Middle frontal gyrus (tissue), 1 donor: ENCODE data around the gene KMT2B.

ENCODE experiments used
- DNase-seq: peaks from one replicate; pipeline ENCODE4 v3.0.0-alpha.2; 2015; ENCODE audit warnings: low spot score; ENCODE audit errors: extremely low spot score

Gene KMT2B

DNA sequence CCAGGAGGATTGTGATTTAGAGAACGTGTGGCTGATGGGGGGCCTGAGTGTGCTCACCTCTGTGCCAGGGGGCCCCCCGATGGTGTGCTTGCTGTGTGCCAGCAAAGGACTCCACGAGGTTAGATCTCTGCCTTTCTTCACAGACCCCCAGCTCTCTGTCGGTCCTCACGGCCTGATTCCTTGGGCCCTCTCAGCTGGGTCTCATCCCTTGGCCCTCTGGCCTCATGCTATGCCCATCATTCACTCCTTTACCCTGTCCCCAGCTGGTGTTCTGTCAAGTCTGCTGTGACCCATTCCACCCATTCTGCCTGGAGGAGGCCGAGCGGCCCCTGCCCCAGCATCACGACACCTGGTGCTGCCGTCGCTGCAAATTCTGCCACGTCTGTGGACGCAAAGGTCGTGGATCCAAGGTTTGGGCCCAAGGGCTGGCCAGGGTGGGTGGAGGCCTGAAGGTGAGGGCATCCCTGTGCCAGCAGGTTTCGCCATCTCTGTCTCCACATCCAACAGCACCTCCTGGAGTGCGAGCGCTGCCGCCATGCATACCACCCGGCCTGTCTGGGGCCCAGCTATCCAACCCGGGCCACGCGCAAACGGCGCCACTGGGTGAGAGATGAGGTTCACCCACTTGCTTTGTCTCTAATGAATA lies 7.5 kb downstream of the KMT2B start:
- no peak for DNase-seq

DNA sequence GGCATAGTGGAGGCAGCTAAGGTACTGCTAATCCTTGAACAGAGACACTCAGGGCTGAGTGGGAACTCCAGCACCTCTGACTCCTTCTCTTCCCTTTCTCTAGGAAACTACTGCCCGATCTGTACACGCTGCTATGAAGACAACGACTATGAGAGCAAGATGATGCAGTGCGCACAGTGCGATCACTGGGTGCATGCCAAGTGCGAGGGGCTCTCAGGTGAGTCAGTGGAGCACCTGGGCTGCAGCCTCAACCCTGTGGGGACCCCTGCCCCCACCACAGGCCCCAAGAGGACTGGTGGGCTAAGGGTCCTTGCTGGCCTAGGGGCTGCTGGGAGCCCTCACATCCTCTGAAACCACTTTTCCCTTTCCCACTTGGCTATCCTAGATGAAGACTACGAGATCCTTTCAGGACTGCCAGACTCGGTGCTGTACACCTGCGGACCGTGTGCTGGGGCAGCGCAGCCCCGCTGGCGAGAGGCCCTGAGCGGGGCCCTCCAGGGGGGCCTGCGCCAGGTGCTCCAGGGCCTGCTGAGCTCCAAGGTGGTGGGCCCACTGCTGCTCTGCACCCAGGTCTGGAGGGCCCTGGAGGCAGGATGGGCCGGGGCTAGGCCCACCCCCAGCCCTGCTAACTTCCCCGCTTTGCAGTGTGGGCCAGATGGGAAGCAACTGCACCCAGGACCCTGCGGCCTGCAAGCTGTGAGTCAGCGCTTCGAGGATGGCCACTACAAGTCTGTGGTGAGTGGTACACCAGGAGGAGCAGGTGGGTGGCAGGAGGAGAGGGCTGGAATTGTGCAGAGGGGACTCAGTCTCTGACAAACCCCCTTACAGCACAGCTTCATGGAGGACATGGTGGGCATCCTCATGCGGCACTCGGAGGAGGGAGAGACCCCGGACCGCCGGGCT lies 9.5 kb downstream of the KMT2B start:
- DNase-seq = no peak

DNA sequence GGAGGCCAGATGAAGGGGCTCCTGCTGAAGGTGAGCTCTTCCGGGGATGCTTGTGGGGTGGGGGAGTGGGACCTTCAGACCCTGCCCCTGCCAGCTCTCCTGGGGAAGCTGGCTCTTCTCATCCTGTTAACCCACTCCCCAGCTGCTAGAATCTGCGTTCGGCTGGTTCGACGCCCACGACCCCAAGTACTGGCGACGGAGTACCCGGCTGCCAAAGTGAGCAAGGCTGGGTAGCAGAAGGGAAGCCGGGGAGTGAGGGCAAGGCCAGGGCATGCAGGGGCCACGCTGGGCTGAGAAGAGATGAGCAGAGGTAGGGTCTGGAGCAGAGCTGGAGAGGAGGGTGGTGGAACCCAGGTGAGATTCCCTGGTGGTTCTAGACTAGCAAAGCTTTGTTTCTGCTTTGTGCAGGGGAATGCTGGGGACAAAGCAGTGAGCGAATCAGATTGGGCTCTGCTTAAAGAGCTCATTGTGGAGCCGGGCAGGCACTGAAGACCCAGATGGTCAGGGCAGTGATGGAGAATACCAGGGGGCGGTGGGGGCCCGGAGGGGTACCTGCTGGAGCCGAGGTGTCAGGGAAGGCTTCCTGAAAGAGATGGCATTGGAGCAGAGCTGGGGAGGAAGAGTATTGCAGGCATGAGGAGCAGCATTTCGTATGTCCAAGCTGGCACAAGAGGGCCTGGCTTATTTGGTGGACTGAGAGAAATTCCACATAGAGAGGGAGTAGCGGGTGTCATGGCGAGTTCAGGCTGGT lies 10.3 kb downstream of the KMT2B start:
- no peak for DNase-seq

DNA sequence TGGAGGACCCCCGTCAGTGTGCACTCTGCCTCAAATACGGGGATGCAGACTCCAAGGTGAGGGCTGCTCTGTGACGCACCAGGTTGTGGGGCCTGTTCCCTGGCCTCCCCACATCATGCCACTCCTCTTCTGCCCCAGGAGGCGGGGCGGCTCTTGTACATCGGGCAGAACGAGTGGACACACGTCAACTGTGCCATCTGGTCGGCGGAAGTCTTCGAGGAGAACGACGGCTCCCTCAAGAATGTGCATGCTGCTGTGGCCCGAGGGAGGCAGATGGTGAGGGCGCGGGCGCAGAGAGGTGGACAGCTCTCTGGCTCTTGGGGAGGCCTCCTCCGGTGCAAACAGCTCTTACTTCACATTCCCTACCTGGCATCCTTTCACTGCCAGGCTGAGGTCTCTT lies 11.2 kb downstream of the KMT2B start:
- no peak for DNase-seq

DNA sequence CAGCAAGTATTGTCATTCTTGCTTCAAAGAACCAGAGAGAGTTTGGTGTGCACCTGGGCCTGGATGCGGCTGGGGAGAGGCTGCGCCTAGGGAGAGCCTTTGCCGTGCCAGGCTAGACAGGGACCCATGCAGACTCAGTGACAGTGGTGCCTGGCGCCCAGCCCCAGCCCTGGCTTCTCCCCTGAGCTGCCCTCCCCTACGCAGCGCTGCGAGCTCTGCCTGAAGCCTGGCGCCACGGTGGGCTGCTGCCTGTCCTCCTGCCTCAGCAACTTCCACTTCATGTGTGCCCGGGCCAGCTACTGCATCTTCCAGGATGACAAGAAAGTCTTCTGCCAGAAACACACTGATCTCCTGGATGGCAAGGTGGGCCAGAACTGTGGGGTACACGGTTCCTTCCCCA lies 12.0 kb downstream of the KMT2B start:
- DNase-seq = no peak

DNA sequence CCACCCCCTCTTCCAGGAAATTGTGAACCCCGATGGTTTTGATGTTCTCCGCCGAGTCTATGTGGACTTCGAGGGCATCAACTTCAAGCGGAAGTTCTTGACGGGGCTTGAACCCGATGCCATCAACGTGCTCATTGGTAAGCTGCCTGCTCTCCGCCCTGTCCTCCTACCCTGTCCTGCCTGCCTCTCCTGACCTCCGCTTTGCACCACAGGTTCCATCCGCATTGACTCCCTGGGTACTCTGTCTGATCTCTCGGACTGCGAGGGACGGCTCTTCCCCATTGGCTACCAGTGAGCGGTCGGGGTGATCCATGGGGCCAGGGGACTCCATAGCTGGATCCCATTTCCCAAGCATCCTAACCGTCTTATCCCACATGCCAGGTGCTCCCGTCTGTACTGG lies 12.5 kb downstream of the KMT2B start:
- DNase-seq = no peak

DNA sequence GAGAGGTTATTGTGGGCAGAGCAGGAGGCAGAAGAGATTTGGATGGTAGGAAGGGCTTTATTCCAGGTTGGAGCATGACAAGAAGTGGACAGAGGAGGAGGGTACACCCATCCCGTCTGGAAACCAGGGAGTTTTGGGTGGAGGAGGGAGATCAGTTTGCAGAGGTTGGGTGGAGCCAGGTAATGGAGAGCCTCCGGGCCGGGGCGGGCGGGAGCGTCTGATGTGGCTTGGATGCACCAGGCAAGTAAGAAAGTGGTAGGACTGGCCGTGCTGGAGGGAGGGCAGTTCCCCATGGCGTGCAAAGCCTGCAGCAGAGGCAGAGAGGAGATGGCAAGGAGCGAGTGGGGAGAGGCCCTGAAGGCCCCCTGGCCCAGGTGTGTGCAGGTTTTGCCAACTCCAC lies 13.6 kb downstream of the KMT2B start:
- DNase-seq = no peak

DNA sequence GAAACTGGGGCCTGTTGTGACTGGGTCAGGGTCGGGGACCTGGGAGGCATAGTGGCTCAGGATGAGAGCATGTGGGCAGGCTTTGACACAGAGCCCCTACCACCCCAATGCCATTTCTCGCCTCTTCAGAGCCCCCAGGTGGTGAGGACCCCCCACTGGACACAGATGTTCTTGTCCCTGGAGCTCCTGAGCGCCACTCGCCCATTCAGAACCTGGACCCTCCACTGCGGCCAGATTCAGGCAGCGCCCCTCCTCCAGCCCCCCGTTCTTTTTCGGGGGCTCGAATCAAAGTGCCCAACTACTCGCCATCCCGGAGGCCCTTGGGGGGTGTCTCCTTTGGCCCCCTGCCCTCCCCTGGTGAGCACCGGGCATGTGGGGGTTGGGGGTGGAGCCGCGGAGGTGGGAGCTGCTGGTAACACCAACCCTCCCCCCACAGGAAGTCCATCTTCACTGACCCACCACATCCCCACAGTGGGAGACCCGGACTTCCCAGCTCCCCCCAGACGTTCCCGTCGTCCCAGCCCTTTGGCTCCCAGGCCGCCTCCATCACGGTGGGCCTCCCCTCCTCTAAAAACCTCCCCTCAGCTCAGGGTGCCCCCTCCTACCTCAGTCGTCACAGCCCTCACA lies 14.1 kb downstream of the KMT2B start:
- no peak for DNase-seq

DNA sequence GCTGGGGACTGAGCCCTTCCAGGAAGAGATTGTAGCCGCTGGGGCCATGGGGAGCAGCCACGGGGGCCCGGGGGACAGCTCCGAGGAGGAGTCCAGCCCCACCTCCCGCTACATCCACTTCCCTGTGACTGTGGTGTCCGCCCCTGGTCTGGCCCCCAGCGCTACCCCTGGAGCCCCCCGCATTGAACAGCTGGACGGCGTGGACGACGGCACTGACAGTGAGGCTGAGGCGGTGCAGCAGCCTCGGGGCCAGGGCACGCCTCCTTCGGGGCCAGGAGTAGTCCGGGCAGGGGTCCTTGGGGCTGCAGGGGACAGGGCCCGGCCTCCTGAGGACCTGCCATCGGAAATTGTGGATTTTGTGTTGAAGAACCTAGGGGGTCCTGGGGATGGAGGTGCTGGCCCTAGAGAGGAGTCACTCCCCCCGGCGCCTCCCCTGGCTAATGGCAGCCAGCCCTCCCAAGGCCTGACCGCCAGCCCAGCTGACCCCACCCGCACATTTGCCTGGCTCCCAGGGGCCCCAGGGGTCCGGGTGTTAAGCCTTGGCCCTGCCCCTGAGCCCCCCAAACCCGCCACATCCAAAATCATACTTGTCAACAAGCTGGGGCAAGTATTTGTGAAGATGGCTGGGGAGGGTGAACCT lies 14.9 kb downstream of the KMT2B start:
- no peak for DNase-seq

DNA sequence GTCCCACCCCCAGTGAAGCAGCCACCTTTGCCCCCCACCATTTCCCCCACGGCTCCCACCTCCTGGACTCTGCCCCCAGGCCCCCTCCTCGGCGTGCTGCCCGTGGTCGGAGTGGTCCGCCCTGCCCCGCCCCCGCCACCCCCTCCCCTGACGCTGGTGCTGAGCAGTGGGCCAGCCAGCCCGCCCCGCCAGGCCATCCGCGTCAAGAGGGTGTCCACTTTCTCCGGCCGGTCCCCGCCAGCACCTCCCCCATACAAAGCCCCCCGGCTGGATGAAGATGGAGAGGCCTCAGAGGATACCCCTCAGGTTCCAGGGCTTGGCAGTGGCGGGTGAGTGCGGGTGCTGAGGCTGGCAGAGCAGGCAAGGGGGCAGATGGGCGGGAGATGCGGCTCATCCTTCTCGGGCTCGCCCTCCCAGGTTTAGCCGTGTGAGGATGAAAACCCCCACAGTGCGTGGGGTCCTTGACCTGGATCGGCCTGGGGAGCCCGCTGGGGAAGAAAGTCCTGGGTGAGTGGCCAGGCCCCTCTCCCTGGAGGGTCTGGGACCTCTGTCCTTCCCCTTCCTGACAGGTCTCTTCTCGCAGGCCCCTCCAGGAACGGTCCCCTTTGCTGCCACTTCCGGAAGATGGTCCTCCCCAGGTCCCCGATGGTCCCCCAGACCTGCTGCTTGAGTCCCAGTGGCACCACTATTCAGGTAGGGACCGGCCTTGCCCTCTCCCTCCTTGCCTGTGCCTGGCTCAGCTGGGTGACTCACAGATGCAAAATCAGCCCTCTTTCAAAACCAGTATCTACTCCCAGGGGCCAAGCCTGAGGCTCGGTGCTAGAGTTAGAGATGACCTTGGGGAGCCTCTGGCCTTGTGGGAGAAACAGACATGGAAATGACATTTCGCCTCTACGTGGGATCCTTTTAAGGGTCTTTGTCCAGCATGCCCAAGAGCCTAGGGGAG lies 15.7 kb downstream of the KMT2B start:
- no peak for DNase-seq

DNA sequence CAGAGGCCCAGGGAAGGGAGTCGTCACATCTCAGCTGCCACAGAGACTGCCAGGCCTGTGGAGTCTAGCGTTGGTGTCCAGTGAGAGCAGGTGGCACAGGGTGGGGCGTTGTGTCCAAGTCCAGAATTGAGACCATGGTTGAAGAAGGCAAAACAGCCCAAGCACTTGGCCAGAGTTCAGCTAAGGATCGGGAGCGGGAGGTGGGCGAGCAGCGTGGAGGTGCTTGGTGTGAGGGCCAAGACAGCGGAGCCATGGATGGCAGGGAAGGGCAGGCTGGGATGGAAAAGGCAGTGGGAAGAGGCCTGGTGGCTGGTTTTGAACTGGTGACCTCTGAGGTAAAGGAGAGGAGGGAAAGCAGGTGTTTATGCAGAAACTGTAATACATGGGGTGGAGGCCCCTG lies 16.5 kb downstream of the KMT2B start:
- DNase-seq = no peak

DNA sequence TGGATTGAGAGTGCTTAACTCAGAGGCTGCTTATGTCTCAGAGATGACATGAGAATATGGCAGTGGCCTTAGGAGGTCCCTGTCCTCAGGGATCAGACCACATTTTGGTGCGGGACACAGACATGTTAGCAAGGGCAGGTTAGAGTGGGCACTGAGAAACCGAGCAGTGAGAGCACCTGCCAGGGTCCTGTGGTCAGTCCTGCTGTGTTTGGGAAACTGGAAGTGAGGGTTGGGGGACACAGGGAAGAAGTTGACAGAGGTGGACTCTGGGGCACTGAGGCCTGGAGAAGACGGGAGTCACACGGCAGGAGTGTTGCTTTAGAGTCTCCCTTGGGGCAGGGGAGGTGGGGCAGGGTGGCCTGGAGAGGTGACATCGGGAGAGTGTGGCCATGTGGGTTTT lies 17.1 kb downstream of the KMT2B start:
- no peak for DNase-seq

DNA sequence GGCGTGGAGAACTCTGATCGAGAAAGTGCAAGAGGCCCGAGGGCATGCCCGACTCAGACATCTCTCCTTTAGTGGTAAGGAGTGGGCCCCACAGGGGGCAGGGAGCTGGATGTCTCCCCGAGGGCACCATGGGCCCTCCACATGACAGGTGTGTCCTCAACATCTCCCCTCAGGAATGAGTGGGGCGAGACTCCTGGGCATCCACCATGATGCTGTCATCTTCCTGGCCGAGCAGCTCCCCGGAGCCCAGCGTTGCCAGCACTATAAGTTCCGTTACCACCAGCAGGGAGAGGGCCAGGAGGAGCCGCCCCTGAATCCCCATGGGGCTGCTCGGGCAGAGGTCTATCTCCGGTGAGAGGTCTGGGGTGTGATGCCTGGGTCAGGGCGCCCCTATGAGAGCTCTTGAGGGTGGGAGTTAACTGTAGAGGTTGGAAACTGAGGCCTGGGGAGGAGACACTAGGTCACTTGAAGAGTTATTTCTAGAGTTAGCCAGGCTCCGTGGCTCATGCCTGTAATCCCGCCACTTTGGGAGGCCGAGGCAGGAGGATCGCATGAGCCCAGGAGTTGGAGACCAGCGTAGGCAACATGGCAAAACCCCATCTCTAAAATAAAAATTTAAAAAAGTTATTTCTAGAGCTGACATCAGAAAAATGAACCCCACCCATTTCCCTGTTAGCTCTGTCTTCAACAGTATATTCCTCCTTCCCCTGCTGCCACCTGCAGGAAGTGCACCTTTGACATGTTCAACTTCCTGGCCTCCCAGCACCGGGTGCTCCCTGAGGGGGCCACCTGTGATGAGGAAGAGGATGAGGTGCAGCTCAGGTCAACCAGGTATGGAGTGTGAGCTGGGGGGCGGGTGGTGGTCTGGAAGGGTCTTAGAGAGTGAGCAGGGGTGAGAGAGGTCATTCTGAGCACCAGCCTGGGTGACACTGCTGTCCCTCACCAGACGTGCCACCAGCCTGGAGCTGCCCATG lies 19.4 kb downstream of the KMT2B start:
- DNase-seq = no peak

DNA sequence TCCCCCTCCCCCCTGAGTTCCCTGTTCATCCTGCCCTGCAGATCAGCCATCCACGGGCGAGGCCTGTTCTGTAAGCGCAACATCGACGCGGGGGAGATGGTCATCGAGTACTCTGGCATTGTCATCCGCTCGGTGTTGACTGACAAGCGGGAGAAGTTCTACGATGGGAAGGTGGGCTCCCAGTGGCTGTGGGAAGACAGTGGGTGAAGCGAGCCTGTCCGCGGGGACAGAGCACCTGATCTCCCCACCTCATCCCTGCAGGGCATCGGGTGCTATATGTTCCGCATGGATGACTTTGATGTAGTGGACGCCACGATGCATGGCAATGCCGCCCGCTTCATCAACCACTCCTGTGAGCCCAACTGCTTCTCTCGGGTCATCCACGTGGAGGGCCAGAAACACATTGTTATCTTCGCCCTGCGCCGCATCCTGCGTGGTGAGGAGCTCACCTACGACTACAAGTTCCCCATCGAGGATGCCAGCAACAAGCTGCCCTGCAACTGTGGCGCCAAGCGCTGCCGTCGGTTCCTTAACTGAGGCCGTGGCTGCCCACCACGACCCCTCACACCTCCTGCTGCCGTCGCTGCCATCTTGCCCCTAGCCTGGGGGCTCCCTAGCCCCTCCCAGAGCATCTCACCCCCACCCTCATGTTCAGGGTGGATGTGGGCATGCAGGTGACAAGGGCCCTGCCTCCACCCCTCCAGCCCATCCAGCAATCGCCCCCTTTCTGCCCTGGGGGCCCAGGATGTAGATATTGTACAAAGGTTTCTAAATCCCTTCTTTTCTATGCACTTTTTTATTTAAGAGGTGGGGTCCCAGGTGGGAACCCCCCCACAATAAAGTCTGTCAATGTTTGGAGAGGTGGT lies 20.5 kb downstream of the KMT2B start:
- DNase-seq = no peak

DNA sequence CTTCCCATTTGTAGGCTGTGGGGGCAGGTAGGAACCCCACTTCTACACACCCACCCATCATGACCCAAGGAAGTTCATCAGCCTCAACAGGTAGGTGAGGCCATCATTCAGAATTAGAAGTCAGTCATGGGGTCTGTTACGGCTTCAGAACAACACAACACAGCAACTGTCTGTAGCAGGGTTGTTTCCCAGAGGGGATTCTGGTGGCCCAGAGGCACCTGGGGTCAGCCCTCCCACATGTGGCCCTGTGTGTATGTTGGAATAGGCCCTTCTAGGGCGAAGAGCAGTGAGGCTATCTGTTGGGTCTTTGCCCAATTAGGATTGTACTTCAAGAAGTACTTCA lies 21.1 kb downstream of the KMT2B start:
- no peak for DNase-seq

DNA sequence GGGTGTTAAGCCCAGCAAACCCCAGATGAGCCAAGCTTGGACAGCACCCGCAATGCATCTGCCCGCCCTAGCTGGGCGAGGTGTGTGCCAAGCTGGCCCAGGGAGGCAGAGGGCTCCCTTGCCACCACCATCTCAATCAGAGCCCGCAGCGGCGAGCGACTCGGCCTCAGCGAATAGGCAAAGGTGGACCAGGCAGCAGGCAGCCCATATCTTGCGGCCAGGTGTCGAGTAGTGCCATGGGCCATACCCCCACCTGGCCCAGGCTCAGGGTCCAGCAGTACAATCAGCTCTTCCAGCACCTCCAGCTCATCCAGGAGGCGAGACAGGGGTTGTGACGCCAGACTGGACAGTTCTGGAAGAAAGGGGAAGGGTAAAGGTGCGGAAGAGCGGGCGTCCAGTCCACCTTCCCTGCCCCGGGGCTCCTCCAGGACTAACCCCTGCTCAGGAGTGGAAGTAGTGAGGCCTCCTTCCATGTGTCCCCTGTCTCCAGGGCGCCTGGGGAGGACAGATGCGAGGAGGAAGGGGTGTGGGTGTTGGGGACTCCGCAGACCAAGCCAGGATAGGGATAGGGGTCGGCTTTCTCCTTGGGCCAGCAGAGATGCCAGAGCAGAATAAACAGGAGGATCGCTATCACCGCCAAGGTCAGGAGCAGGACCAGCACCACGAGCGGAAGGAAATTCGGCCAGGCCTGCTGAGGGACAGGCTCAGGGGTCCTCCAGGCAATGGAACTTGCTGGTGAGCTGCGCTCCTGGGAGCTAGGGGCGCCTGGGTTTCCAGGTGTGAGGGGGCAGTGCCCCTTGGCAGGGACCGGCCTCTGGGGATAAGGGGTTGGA lies 21.7 kb downstream of the KMT2B start:
- DNase-seq = no peak

DNA sequence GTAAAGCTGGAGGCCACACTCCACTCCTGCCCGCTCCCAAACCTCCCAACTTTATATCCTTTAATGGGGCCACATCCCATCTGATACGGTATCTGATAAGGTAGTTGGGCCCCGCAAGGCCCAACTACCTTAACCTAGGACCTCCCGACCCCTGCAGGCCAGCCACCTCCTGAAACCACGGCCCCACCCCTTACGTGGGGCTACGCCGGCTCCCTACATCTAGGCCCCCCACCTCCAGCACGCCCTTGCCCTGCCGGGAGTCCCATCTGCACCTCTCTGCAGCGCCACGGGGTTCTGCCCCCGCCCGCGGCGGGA lies 22.3 kb downstream of the KMT2B start:
- no peak for DNase-seq
